HG02759 (cell line): Measurements from ENCODE around the gene PTGR3.

Experiments used
- ATAC-seq: cut with Tn5 transposase; IDR thresholded peaks from one replicate; pipeline ENCODE4 v1.9.1; 2021; ENCODE audit warnings: mild to moderate bottlenecking, moderate library complexity; ENCODE audit not compliant: unreplicated experiment

The PTGR3 gene

GRCh38 chr18:75209129-75209950, at the start of gene PTGR3:
Gene PTGR3, minus strand, starts transcription at chr18:75209139. Its CDS starts 81 bp downstream, at chr18:75209058.
- peak; percentile 46 for ATAC-seq

- ATAC-seq, result no peak
Measured at GRCh38 chr18:75257605-75258004, 48.7 kb upstream of the PTGR3 start.

GRCh38 chr18:75256376-75256775, 47.4 kb upstream of the PTGR3 start:
- ATAC-seq, result no peak

- ATAC-seq, result no peak
Measured at GRCh38 chr18:75255094-75255493, 46.2 kb upstream of the PTGR3 start.

- no peak for ATAC-seq
Measured at GRCh38 chr18:75253784-75254183, 44.8 kb upstream of the PTGR3 start.

GRCh38 chr18:75253043-75253442, 44.1 kb upstream of the PTGR3 start:
- ATAC-seq, result no peak

- no peak for ATAC-seq
Measured at GRCh38 chr18:75252136-75252535, 43.2 kb upstream of the PTGR3 start.

GRCh38 chr18:75251466-75251865, 42.5 kb upstream of the PTGR3 start:
- no peak for ATAC-seq

- ATAC-seq, result no peak
Measured at GRCh38 chr18:75250471-75250821, 41.5 kb upstream of the PTGR3 start.

GRCh38 chr18:75249672-75250470, 40.9 kb upstream of the PTGR3 start:
- ATAC-seq, result no peak

- ATAC-seq, result no peak
Measured at GRCh38 chr18:75249175-75249518, 40.2 kb upstream of the PTGR3 start.

- no peak for ATAC-seq
Measured at GRCh38 chr18:75248426-75249174, 39.7 kb upstream of the PTGR3 start.

- ATAC-seq, result peak; percentile 59
Measured at GRCh38 chr18:75247611-75248421, 38.9 kb upstream of the PTGR3 start.

- ATAC-seq, result no peak
Measured at GRCh38 chr18:75246721-75247610, 38.0 kb upstream of the PTGR3 start.

- ATAC-seq, result no peak
Measured at GRCh38 chr18:75244351-75245313, 35.7 kb upstream of the PTGR3 start.

- ATAC-seq, result no peak
Measured at GRCh38 chr18:75241705-75242104, 32.8 kb upstream of the PTGR3 start.

GRCh38 chr18:75240433-75240832, 31.5 kb upstream of the PTGR3 start:
- no peak for ATAC-seq

- ATAC-seq, result no peak
Measured at GRCh38 chr18:75238786-75239185, 29.8 kb upstream of the PTGR3 start.

GRCh38 chr18:75238100-75238499, 29.2 kb upstream of the PTGR3 start:
- no peak for ATAC-seq
